Fibroblast of mammary gland (primary cell): ENCODE data around the gene ADGRD1.

Experiments
- DNase-seq: peaks from one replicate; pipeline ENCODE4 v3.0.0-alpha.2; 2010; ENCODE audit warnings: low read depth
- H3K4me3 ChIP-seq: 2 replicates; pipeline ENCODE4 v1.5.1; 2011; ENCODE audit warnings: low read depth, mild to moderate bottlenecking, low read length, moderate library complexity; ENCODE audit not compliant: control insufficient read depth
- TF ChIP-seq, protein P1 (sequence below): conservative IDR thresholded peaks from 2 replicates; pipeline ENCODE4 v1.5.1; 2011; ENCODE audit warnings: low read depth, low read length, inconsistent platforms; ENCODE audit not compliant: control insufficient read depth, insufficient read depth

Gene ADGRD1

DNA sequence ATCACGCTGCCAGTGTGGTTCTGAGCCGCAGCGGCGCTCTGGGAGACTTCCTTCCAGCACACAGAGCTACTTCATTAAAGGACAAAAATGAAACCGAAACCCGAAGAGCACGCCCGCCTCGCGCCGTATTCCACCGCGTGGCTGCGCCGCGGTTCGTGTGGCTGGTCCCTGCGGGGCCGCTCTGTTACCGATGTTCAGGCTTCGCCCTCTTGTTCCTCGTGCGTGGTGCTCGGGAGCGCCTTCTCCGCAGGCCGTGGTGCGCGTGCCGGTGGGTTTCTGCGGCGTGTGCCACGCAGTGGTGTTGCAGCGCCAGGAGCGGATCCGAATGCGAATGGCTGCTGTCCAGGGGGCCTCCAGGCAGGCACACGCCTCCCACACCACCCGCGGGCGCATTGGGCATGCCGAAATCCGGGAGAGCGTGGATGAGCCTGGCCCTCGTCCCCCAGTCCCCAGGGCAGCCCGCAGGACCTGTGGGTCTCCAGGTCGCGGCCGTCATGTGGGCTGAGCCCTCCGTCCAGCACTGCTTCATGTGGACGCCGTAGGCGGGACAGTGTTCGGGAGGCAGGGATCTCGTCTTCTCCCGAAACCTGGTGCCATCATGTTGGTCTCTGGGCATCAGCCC, 91.2 kb downstream of the ADGRD1 start:
- no peak overlapping the region for H3K4me3 ChIP-seq
- TF ChIP-seq, protein P1, sequence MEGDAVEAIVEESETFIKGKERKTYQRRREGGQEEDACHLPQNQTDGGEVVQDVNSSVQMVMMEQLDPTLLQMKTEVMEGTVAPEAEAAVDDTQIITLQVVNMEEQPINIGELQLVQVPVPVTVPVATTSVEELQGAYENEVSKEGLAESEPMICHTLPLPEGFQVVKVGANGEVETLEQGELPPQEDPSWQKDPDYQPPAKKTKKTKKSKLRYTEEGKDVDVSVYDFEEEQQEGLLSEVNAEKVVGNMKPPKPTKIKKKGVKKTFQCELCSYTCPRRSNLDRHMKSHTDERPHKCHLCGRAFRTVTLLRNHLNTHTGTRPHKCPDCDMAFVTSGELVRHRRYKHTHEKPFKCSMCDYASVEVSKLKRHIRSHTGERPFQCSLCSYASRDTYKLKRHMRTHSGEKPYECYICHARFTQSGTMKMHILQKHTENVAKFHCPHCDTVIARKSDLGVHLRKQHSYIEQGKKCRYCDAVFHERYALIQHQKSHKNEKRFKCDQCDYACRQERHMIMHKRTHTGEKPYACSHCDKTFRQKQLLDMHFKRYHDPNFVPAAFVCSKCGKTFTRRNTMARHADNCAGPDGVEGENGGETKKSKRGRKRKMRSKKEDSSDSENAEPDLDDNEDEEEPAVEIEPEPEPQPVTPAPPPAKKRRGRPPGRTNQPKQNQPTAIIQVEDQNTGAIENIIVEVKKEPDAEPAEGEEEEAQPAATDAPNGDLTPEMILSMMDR: no peak
- DNase-seq: no peak

DNA sequence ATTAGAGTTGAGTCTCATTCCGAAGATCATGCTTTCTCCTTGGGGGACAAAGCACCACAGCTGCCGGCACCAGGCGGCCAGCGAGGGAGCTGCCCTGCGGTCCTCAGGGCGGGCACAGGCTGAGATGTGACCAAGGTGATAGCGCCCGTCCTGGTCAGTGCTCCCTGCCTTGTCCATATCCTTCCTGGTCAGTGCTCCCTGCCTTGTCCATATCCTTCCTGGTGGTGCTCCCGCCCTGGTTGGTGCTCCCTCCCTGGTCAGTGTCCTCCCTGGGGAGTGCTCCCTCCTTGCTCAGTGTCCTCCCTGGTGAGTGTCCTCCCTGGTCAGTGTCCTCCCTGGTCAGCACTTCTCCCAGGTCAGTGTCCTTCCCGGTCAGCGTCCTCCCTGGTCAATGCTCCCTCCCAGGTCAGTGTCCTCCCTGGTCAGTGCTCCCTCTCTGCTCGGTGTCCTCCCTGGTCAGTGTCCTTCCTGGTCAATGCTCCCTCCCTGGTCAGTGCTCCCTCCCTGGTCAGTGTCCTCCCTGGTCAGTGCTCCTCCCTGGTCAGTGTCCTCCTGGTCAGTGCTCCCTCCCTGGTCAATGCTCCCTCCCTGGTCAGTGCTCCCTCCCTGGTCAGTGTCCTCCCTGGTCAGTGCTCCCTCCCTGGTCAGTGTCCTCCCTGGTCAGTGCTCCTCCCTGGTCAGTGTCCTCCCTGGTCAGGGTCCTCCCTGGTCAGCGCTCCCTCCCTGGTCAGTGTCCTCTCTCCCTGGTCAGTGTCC, 92.2 kb downstream of the ADGRD1 start:
- DNase-seq: no peak
- H3K4me3 ChIP-seq: no peak overlapping the region
- TF ChIP-seq, protein P1: no peak

DNA sequence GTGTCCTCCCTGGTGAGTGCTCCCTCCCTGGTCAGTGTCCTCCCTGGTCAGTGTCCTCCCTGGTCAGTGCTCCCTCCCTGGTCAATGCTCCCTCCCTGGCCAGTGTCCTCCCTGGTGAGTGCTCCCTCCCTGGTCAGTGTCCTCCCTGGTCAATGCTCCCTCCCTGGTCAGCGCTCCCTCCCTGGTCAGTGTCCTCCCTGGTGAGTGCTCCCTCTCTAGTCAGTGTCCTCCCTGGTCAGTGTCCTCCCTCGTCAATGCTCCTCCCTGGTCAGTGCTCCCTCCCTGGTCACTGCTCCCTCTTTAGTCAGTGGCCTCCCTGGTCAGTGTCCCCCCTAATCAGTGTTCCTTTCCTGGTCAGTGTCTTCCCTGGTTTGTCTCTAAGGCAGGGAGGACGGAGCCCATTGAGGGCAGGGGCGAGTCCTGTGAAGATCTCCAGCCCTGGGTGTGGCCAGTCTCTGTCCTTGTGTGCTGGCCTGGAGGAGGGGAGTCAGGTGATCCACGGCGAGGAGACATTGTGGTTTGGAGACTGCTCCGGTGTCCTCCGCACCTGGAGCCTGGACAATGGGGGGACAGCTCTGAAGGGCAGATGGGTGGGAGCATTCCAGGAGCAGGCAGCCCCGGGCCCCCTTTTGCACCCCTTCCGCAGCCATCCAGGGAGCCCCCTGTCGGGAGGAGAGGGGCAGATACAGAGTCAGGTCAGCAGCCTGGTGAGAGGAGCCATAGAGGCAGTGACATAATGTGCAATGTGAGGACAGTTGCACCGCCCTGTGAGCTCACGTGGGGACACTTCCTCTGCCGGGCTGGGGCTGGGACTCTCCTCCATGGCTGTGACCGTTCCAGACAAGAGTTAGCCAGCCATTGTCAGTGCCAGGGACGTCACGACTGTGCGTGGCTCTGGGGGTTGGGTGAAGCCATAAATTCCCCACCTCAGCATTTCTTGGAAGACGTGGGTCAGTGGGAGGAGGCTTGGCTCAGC, 93.4 kb downstream of the ADGRD1 start:
- TF ChIP-seq, protein P1: no peak
- DNase-seq: no peak
- no peak overlapping the region for H3K4me3 ChIP-seq

DNA sequence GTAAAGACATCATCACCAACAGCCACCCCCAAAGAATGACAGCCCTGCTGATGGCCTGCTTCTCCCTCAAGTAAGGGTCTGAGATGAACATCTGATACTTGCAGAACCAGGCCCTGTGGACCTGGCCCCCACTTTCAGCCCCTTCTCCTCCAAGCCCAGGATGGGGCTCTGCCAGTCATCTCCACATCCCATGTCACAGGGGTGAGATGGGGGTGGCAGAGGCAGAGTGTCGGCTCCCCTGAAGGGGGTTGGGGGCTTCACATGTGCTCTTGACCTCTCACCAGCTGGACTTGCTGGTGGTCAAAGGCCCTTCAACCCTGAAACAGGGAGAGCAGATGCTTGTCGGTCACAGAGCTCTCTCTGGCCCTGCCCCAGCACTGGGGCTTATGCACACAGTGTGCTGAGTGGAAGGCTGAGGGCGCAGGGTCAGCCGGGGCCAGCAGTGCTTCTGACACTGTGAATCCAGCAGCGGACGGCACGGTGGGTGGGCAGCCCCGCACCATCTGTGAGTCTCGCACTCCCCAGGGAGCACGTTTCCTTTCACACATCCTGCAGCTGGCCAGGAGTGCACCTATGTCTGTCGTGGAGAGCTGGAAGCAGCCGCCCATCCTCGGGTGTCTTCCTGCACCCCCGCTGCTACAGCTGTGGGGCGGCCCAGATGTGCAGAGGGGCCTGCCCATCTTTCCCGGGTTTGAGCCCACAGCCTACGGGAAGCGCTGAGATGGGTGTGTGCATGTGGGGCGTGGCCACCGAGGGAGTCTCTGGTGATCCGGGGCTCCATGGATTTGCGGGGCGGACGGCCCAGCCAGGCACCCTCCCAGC, 94.3 kb downstream of the ADGRD1 start:
- DNase-seq: no peak
- TF ChIP-seq, protein P1: no peak

DNA sequence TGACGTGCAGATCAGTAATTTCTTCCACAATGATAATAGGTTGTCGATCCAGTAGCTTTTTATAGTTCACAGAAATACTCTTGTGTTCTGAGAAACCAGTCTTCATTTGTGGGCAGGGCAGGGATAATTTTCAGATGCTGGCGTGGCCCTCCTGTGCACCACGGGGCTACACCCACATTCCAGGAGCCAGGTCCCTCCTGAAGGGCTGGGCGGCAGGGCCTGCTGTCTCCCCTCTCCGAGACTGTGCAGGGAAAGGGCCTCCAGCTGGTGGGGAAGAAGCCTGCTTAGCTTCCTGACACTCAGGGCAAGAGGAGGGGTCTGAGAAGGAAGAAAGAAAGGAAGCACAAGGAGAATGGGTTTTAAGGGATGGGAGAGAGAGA, 94.9 kb downstream of the ADGRD1 start:
- H3K4me3 ChIP-seq: no peak overlapping the region
- TF ChIP-seq, protein P1: no peak
- no peak for DNase-seq

More for the DNA sequence above, 94.3 kb downstream of the ADGRD1 start:
- H3K4me3 ChIP-seq: no peak overlapping the region

DNA sequence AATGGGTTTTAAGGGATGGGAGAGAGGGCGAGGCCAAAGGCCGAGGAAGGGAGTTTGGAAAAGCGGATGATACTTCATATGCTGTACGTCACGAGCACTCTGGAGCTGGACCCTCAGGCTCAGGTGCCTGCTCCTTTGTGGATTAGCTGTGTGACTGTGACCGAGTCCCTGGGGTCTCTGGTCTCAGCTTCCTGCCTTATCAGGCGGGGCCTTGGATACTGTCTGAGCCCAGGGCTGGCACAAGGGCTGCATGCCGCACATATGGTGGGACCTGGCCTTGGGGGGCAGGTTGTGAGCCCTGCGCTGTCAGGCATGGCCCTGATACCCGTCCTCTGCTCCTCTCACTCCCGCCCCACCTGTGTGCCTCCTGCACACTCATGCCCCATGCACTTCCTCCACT, 95.3 kb downstream of the ADGRD1 start:
- H3K4me3 ChIP-seq: no peak overlapping the region
- TF ChIP-seq, protein P1: no peak

More for the DNA sequence above, 95.3 kb downstream of the ADGRD1 start:
- DNase-seq: no peak
